ENCODE results near the gene SCAF4.

DNA sequence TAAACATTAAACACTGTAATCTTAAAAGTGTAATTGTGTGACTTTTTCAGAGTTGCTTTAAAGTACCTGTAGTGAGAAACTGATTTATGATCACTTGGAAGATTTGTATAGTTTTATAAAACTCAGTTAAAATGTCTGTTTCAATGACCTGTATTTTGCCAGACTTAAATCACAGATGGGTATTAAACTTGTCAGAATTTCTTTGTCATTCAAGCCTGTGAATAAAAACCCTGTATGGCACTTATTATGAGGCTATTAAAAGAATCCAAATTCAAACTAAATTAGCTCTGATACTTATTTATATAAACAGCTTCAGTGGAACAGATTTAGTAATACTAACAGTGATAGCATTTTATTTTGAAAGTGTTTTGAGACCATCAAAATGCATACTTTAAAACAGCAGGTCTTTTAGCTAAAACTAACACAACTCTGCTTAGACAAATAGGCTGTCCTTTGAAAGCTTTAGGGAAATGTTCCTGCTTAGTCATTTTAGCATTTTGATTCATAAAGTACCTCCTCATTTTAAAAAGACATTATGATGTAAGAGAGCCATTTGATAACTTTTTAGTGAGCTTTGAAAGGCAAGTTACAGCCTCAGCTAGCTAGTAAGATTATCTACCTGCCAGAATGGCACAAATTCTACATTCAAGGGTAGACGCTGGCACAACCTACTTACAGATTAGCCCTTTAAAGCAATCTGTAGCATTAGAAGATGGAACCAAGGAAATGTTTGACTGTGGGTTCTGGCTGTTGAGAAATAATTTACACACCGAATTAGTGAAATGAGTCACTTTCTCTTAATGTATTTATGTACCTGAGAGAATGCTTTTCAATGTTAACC, 63.0 kb downstream of the SCAF4 start:
- TF ChIP-seq JUN (IDR thresholded peaks at IDR 0.05; ENCODE audit: borderline replicate concordance, insufficient read depth, insufficient read length, low read depth) (no peak), POLR2AphosphoS5 (IDR thresholded peaks at IDR 0.05; ENCODE audit: insufficient read depth, low read depth, low read length) (no peak), POLR2A (IDR thresholded peaks at IDR 0.05; ENCODE audit: low read depth, low read length) (no peak)
- TF ChIP-seq, protein P1, sequence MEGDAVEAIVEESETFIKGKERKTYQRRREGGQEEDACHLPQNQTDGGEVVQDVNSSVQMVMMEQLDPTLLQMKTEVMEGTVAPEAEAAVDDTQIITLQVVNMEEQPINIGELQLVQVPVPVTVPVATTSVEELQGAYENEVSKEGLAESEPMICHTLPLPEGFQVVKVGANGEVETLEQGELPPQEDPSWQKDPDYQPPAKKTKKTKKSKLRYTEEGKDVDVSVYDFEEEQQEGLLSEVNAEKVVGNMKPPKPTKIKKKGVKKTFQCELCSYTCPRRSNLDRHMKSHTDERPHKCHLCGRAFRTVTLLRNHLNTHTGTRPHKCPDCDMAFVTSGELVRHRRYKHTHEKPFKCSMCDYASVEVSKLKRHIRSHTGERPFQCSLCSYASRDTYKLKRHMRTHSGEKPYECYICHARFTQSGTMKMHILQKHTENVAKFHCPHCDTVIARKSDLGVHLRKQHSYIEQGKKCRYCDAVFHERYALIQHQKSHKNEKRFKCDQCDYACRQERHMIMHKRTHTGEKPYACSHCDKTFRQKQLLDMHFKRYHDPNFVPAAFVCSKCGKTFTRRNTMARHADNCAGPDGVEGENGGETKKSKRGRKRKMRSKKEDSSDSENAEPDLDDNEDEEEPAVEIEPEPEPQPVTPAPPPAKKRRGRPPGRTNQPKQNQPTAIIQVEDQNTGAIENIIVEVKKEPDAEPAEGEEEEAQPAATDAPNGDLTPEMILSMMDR (IDR thresholded peaks at IDR 0.05; ENCODE audit: extremely low read depth in 1 of 2, insufficient read depth in 1 of 2, low read depth in 1 of 2, low read length in 2 of 2): no peak

Data from endothelial cell of umbilical vein (primary cell).